GM23338 (cell line): ENCODE data around the gene INTS14. TPM values are rescaled to one million over a fixed set of nuclear protein-coding genes. Genes with fewer than 3 reads are reported as not detected.
A peak's percentile ranks its signal among the peaks of the same experiment; 100 is the strongest.

Experiments
- ATAC-seq: fragments of 200-7000 bp; cut with Tn5 transposase; 3 replicates; pipeline ENCODE4 v1.9.1; 2020
- DNase-seq: peaks from one replicate; pipeline ENCODE4 v3.0.0-alpha.2; 2015; ENCODE audit warnings: low spot score
- H2AFZ ChIP-seq: fragments of 200-600 bp; sonication (generic); 2 replicates; pipeline ENCODE4 v1.8.0; 2016; ENCODE audit warnings: antibody characterized with exemption, mild to moderate bottlenecking, moderate library complexity
- H3F3A ChIP-seq: fragments of 200-600 bp; sonication (generic); replicated peaks from 2 replicates; pipeline ENCODE4 v1.8.0; 2017; ENCODE audit warnings: antibody characterized with exemption, mixed run types, low read depth
- H3K27ac ChIP-seq: fragments of 200-600 bp; sonication (generic); 2 replicates; pipeline ENCODE4 v1.6.1; 2016; ENCODE audit warnings: low read depth
- H3K27me3 ChIP-seq: fragments of 200-600 bp; sonication (generic); 2 replicates; pipeline ENCODE4 v1.8.0; 2016; ENCODE audit warnings: mild to moderate bottlenecking, mixed run types, moderate library complexity; ENCODE audit not compliant: insufficient read depth
- H3K36me3 ChIP-seq: fragments of 200-600 bp; sonication (generic); 2 replicates; pipeline ENCODE4 v1.8.0; 2016; ENCODE audit warnings: mild to moderate bottlenecking; ENCODE audit not compliant: insufficient read depth
- H3K4me1 ChIP-seq: fragments of 200-600 bp; sonication (generic); 2 replicates; pipeline ENCODE4 v1.8.0; 2016; ENCODE audit warnings: mild to moderate bottlenecking, moderate library complexity; ENCODE audit not compliant: insufficient read depth
- H3K4me2 ChIP-seq: fragments of 200-600 bp; sonication (generic); 2 replicates; pipeline ENCODE4 v1.7.1; 2017; ENCODE audit warnings: mixed run types
- H3K4me3 ChIP-seq: fragments of 200-600 bp; sonication (generic); 2 replicates; pipeline ENCODE4 v1.6.1; 2016; ENCODE audit warnings: mixed run types
- H3K79me2 ChIP-seq: fragments of 200-600 bp; sonication (generic); replicated peaks from 2 replicates; pipeline ENCODE4 v1.8.0; 2017; ENCODE audit warnings: mild to moderate bottlenecking; ENCODE audit not compliant: insufficient read depth
- H3K9me2 ChIP-seq: fragments of 200-600 bp; sonication (generic); 2 replicates; pipeline ENCODE4 v1.8.0; 2017; ENCODE audit not compliant: insufficient read depth
- H4K20me1 ChIP-seq: fragments of 200-600 bp; sonication (generic); replicated peaks from 2 replicates; pipeline ENCODE4 v1.8.0; 2017; ENCODE audit warnings: mild to moderate bottlenecking; ENCODE audit not compliant: insufficient read depth
- H3K27ac Mint-ChIP-seq: 2 replicates; pipeline ENCODE4 v1.8.0; 2020; ENCODE audit warnings: inconsistent platforms, mild to moderate bottlenecking, moderate library complexity, mixed read lengths
- H3K27me3 Mint-ChIP-seq: 3 replicates; pipeline ENCODE4 v1.8.0; 2022; ENCODE audit warnings: low read depth, mild to moderate bottlenecking, moderate library complexity, mixed read lengths, inconsistent platforms; ENCODE audit not compliant: insufficient read depth, poor library complexity
- H3K36me3 Mint-ChIP-seq: 3 replicates; pipeline ENCODE4 v1.8.0; 2021; ENCODE audit warnings: low read depth, mild to moderate bottlenecking, inconsistent platforms, moderate library complexity, mixed read lengths
- H3K4me1 Mint-ChIP-seq: 3 replicates; pipeline ENCODE4 v1.8.0; 2020; ENCODE audit warnings: mild to moderate bottlenecking, inconsistent platforms, mixed read lengths
- H3K4me3 Mint-ChIP-seq: 3 replicates; pipeline ENCODE4 v1.8.0; 2021; ENCODE audit warnings: moderate library complexity, mild to moderate bottlenecking, inconsistent platforms, mixed read lengths
- H3K9me3 Mint-ChIP-seq: 3 replicates; pipeline ENCODE4 v1.8.0; 2020; ENCODE audit warnings: moderate library complexity, mild to moderate bottlenecking, inconsistent platforms, mixed read lengths
- CREB1 ChIP-seq: fragments of 250-450 bp; sonication (Bioruptor Pico); IDR thresholded peaks from 2 replicates; pipeline ENCODE4 v1.5.0; 2020; ENCODE audit warnings: low read depth, mild to moderate bottlenecking, moderate library complexity
- EZH2 ChIP-seq: fragments of 200-600 bp; sonication (generic); IDR thresholded peaks from one replicate; pipeline ENCODE4 v1.8.0; 2017; ENCODE audit warnings: antibody characterized with exemption, mild to moderate bottlenecking, low read depth; ENCODE audit not compliant: unreplicated experiment
- EZH2phosphoT487 ChIP-seq: fragments of 200-600 bp; sonication (generic); IDR thresholded peaks from one replicate; pipeline ENCODE4 v1.8.1; 2018; ENCODE audit warnings: antibody characterized with exemption; ENCODE audit not compliant: unreplicated experiment
- JUNB ChIP-seq: IDR thresholded peaks from one replicate; pipeline ENCODE4 v1.6.1; 2016; ENCODE audit warnings: antibody characterized with exemption; ENCODE audit not compliant: unreplicated experiment
- POLR2AphosphoS5 ChIP-seq: IDR thresholded peaks from 2 replicates; pipeline ENCODE4 v1.6.1; 2016; ENCODE audit warnings: antibody characterized with exemption, low read depth
- STAT1 ChIP-seq: IDR thresholded peaks from one replicate; pipeline ENCODE4 v1.6.1; 2016; ENCODE audit warnings: antibody characterized with exemption; ENCODE audit not compliant: unreplicated experiment
- ZNF114 ChIP-seq: fragments of 250-450 bp; sonication (Bioruptor Pico); IDR thresholded peaks from 2 replicates; pipeline ENCODE4 v1.5.0; 2020; ENCODE audit warnings: mild to moderate bottlenecking, moderate library complexity
- ZNF331 ChIP-seq: fragments of 250-450 bp; sonication (Bioruptor Pico); IDR thresholded peaks from 2 replicates; pipeline ENCODE4 v1.5.0; 2020; ENCODE audit warnings: low read depth, mild to moderate bottlenecking, moderate library complexity
- long read RNA-seq: library from polyadenylated mRNA; unstranded; transcript quantifications from one replicate; pipeline ENCODE4 v2.0.0, GENCODE V29; 2020; ENCODE audit not compliant: unreplicated experiment
- polyA plus RNA-seq: library from polyadenylated mRNA; unstranded; fragments of >200 nt; fragmentation: Nextera tagmentation; extraction: Ambion mirVana; gene quantifications from 2 replicates; pipeline ENCODE4 v1.2.1, GENCODE V29; 2016
- total RNA-seq: library from RNA; depleted of rRNA; stranded (reverse); fragments of >200 nt; shearing (Covaris generic); gene quantifications from 2 replicates; pipeline ENCODE4 v1.2.3, GENCODE V29; 2014; rRNA removed
- TF ChIP-seq, protein P1 (sequence below): fragments of 250-450 bp; sonication (Bioruptor Pico); IDR thresholded peaks from 2 replicates; pipeline ENCODE4 v1.5.0; 2020; ENCODE audit warnings: mild to moderate bottlenecking, moderate library complexity
- TF ChIP-seq, protein P2 (sequence below), 2 experiments: fragments of 200-600 bp in 1 of 2; sonication (generic) in 1 of 2; conservative IDR thresholded peaks; 2 replicates each; pipeline versions ENCODE4 v1.5.1 to v1.6.1; 2016 to 2017; ENCODE audit warnings: antibody characterized with exemption in 2 of 2, low read depth in 2 of 2, mild to moderate bottlenecking in 2 of 2, moderate library complexity in 1 of 2
- TF ChIP-seq, protein P3 (sequence below): IDR thresholded peaks from one replicate; pipeline ENCODE4 v1.6.1; 2018; ENCODE audit warnings: antibody characterized with exemption; ENCODE audit not compliant: unreplicated experiment
- TF ChIP-seq, protein P4 (sequence below): IDR thresholded peaks from 2 replicates; pipeline ENCODE4 v1.6.1; 2016; ENCODE audit warnings: antibody characterized with exemption

The INTS14 gene
- total RNA-seq = 37.7 and 56.0 TPM in 2 replicates
- 14.1 and 15.2 TPM in 2 replicates for polyA plus RNA-seq
- long read RNA-seq, transcript INTS14-201 (12 exons, 2,393 nt) = major isoform, 6 of 14 reads
- long read RNA-seq, partial matches to known transcripts = 2 of 14 reads
- long read RNA-seq, other reads (novel, unspliced or antisense) = 1 of 14 reads

DNA sequence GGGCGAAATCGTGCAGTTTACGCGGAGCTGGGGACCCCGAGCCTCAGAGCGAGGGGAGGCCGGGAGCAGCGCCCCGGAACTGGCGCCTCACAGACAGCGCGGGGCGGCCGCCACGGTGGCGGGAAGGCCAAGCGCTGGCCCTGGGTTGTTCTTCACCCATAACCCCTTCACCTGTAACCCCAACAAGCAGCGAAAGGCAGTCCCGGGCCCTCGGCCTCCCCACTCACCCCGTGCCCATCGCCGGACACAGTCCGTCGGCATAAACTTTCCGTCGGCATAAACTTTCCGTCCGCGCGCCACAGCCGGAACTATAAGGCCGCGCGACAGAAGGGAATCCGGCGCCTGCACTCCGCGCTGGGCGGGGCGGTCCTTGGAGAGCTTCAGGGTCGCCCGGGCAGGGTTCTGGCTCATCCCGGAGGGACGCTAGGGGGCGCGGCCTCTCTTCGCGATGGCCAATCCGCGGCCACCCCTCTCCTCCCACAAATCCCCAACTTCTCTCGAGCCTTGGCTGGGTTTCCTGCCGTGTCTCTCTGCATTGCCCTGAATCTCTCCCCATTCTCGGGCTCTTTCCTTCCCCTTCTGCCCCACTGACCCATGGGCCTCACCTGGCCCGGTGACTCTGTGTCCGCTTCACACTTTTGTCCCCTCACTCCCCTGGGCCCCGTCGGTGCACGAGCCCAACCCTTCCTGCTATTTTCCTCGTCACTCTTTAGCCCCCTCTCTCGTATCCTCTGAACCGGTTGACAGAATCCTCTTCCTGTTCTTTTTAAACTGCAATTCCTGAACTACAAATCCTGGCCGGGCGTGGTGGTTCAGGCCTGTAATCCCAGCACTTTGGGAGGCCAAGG is at the start of gene INTS14:
TSS of gene INTS14 (minus strand) at position 261 of the 848 bp plus-strand sequence. CDS start 3,751 bp downstream, outside the sequence.
- peaks cover 7% of the 10 kb centered on the region for H3K27me3 Mint-ChIP-seq
- no peaks in the 10 kb centered on the region for H3K9me3 Mint-ChIP-seq
- DNase-seq (peak; percentile 99), ATAC-seq (peak; percentile 97)
- peaks cover 44% of the 10 kb centered on the region for H3K79me2 ChIP-seq
- H3K4me3 ChIP-seq = peak within 1 kb of the TSS; percentile 78
- no peaks in the 10 kb centered on the region for H3K36me3 ChIP-seq
- H3K4me1 Mint-ChIP-seq = peaks cover 14% of the 10 kb centered on the region
- H3K27ac ChIP-seq = peak within 1 kb of the TSS; percentile 96
- peak within 1 kb of the TSS; percentile 97 for H3K27ac Mint-ChIP-seq
- peak within 1 kb of the TSS; percentile 80 for H3K4me2 ChIP-seq
- H3K36me3 Mint-ChIP-seq = peaks cover 3% of the 10 kb centered on the region; the same call in 2 of the 3 replicates
- no peaks in the 10 kb centered on the region for H3K9me2 ChIP-seq
- peak within 1 kb of the TSS; percentile 95 for H2AFZ ChIP-seq
- H3K27me3 ChIP-seq = no peaks in the 10 kb centered on the region
- H3K4me1 ChIP-seq = peaks cover 17% of the 10 kb centered on the region
- peak within 1 kb of the TSS; percentile 98 for H3K4me3 Mint-ChIP-seq
- no peaks in the 10 kb centered on the region for H4K20me1 ChIP-seq
- peaks cover 12% of the 10 kb centered on the region; the same call in 1 of the 2 replicates for H3F3A ChIP-seq
- TF ChIP-seq ZNF114 (no peak), POLR2AphosphoS5 (peak; percentile 81), CREB1 (CRISPR knock-in tag) (peak; percentile 72), EZH2phosphoT487 (no peak), EZH2 (no peak), JUNB (no peak), ZNF331 (CRISPR knock-in tag) (no peak), STAT1 (no peak)
- TF ChIP-seq, protein P1, sequence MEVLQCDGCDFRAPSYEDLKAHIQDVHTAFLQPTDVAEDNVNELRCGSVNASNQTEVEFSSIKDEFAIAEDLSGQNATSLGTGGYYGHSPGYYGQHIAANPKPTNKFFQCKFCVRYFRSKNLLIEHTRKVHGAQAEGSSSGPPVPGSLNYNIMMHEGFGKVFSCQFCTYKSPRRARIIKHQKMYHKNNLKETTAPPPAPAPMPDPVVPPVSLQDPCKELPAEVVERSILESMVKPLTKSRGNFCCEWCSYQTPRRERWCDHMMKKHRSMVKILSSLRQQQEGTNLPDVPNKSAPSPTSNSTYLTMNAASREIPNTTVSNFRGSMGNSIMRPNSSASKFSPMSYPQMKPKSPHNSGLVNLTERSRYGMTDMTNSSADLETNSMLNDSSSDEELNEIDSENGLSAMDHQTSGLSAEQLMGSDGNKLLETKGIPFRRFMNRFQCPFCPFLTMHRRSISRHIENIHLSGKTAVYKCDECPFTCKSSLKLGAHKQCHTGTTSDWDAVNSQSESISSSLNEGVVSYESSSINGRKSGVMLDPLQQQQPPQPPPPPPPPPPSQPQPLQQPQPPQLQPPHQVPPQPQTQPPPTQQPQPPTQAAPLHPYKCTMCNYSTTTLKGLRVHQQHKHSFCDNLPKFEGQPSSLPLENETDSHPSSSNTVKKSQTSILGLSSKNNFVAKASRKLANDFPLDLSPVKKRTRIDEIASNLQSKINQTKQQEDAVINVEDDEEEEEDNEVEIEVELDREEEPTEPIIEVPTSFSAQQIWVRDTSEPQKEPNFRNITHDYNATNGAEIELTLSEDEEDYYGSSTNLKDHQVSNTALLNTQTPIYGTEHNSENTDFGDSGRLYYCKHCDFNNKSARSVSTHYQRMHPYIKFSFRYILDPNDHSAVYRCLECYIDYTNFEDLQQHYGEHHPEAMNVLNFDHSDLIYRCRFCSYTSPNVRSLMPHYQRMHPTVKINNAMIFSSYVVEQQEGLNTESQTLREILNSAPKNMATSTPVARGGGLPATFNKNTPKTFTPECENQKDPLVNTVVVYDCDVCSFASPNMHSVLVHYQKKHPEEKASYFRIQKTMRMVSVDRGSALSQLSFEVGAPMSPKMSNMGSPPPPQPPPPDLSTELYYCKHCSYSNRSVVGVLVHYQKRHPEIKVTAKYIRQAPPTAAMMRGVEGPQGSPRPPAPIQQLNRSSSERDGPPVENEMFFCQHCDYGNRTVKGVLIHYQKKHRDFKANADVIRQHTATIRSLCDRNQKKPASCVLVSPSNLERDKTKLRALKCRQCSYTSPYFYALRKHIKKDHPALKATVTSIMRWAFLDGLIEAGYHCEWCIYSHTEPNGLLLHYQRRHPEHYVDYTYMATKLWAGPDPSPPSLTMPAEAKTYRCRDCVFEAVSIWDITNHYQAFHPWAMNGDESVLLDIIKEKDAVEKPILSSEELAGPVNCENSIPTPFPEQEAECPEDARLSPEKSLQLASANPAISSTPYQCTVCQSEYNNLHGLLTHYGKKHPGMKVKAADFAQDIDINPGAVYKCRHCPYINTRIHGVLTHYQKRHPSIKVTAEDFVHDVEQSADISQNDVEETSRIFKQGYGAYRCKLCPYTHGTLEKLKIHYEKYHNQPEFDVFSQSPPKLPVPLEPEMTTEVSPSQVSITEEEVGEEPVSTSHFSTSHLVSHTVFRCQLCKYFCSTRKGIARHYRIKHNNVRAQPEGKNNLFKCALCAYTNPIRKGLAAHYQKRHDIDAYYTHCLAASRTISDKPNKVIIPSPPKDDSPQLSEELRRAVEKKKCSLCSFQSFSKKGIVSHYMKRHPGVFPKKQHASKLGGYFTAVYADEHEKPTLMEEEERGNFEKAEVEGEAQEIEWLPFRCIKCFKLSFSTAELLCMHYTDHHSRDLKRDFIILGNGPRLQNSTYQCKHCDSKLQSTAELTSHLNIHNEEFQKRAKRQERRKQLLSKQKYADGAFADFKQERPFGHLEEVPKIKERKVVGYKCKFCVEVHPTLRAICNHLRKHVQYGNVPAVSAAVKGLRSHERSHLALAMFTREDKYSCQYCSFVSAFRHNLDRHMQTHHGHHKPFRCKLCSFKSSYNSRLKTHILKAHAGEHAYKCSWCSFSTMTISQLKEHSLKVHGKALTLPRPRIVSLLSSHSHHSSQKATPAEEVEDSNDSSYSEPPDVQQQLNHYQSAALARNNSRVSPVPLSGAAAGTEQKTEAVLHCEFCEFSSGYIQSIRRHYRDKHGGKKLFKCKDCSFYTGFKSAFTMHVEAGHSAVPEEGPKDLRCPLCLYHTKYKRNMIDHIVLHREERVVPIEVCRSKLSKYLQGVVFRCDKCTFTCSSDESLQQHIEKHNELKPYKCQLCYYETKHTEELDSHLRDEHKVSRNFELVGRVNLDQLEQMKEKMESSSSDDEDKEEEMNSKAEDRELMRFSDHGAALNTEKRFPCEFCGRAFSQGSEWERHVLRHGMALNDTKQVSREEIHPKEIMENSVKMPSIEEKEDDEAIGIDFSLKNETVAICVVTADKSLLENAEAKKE (CRISPR knock-in tag) = no peak
- TF ChIP-seq, protein P2, sequence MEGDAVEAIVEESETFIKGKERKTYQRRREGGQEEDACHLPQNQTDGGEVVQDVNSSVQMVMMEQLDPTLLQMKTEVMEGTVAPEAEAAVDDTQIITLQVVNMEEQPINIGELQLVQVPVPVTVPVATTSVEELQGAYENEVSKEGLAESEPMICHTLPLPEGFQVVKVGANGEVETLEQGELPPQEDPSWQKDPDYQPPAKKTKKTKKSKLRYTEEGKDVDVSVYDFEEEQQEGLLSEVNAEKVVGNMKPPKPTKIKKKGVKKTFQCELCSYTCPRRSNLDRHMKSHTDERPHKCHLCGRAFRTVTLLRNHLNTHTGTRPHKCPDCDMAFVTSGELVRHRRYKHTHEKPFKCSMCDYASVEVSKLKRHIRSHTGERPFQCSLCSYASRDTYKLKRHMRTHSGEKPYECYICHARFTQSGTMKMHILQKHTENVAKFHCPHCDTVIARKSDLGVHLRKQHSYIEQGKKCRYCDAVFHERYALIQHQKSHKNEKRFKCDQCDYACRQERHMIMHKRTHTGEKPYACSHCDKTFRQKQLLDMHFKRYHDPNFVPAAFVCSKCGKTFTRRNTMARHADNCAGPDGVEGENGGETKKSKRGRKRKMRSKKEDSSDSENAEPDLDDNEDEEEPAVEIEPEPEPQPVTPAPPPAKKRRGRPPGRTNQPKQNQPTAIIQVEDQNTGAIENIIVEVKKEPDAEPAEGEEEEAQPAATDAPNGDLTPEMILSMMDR (conservative IDR thresholded peaks at IDR 0.05; ENCODE audit: low read depth in 2 of 2) = peak; percentile 43 to 80
- TF ChIP-seq, protein P3, sequence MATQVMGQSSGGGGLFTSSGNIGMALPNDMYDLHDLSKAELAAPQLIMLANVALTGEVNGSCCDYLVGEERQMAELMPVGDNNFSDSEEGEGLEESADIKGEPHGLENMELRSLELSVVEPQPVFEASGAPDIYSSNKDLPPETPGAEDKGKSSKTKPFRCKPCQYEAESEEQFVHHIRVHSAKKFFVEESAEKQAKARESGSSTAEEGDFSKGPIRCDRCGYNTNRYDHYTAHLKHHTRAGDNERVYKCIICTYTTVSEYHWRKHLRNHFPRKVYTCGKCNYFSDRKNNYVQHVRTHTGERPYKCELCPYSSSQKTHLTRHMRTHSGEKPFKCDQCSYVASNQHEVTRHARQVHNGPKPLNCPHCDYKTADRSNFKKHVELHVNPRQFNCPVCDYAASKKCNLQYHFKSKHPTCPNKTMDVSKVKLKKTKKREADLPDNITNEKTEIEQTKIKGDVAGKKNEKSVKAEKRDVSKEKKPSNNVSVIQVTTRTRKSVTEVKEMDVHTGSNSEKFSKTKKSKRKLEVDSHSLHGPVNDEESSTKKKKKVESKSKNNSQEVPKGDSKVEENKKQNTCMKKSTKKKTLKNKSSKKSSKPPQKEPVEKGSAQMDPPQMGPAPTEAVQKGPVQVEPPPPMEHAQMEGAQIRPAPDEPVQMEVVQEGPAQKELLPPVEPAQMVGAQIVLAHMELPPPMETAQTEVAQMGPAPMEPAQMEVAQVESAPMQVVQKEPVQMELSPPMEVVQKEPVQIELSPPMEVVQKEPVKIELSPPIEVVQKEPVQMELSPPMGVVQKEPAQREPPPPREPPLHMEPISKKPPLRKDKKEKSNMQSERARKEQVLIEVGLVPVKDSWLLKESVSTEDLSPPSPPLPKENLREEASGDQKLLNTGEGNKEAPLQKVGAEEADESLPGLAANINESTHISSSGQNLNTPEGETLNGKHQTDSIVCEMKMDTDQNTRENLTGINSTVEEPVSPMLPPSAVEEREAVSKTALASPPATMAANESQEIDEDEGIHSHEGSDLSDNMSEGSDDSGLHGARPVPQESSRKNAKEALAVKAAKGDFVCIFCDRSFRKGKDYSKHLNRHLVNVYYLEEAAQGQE = peak; percentile 8
- TF ChIP-seq, protein P4, sequence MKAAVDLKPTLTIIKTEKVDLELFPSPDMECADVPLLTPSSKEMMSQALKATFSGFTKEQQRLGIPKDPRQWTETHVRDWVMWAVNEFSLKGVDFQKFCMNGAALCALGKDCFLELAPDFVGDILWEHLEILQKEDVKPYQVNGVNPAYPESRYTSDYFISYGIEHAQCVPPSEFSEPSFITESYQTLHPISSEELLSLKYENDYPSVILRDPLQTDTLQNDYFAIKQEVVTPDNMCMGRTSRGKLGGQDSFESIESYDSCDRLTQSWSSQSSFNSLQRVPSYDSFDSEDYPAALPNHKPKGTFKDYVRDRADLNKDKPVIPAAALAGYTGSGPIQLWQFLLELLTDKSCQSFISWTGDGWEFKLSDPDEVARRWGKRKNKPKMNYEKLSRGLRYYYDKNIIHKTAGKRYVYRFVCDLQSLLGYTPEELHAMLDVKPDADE = peak; percentile 73
